Transverse colon (tissue), 4 donors: ENCODE measurements around the gene FEV. TPM values are rescaled to one million over a fixed set of nuclear protein-coding genes. Genes with fewer than 3 reads are reported as not detected.

Experiments used
- DNase-seq: peaks from one replicate; pipeline ENCODE4 v3.0.0-alpha.2; 2019
- H3K27ac ChIP-seq, 4 donors: fragments of 200-600 bp; sonication (generic); 2 replicates each; pipeline ENCODE4 v1.5.1; 2016 to 2018; ENCODE audit warnings: inconsistent platforms in 4 of 4
- H3K27me3 ChIP-seq: fragments of 200-600 bp; sonication (generic); 2 replicates; pipeline ENCODE4 v1.5.1; 2017; ENCODE audit warnings: inconsistent platforms
- H3K36me3 ChIP-seq, 4 donors: fragments of 200-600 bp; sonication (generic); 2 replicates each; pipeline ENCODE4 v1.5.1; 2017 to 2019; ENCODE audit warnings: inconsistent platforms in 4 of 4
- H3K4me1 ChIP-seq, 4 donors: fragments of 200-600 bp; sonication (generic); 2 replicates each; pipeline ENCODE4 v1.5.1; 2017 to 2020; ENCODE audit warnings: inconsistent platforms in 4 of 4
- H3K4me3 ChIP-seq, 4 donors: fragments of 200-600 bp; sonication (generic); 1 replicate in 1 of 4; 2 replicates in 3 of 4; pipeline versions ENCODE4 v1.5.1 to v1.6.1; 2017 to 2019; ENCODE audit warnings: inconsistent platforms in 4 of 4
- H3K9me3 ChIP-seq, 2 donors: fragments of 200-600 bp; sonication (generic); 2 replicates each; pipeline ENCODE4 v1.5.1; 2017 to 2019; ENCODE audit warnings: inconsistent platforms in 2 of 2
- EP300 ChIP-seq: sonication (generic); formaldehyde crosslinking; IDR thresholded peaks from one replicate; pipeline ENCODE4 v1.6.1; 2017; ENCODE audit warnings: antibody characterized with exemption, low read depth
- POLR2A ChIP-seq: fragments of 450-650 bp; IDR thresholded peaks from one replicate; pipeline ENCODE4 v1.6.1; 2016; ENCODE audit warnings: antibody characterized with exemption, mild to moderate bottlenecking, moderate library complexity
- POLR2AphosphoS5 ChIP-seq, 3 donors: sonication (generic); formaldehyde crosslinking; IDR thresholded peaks; one replicate each; pipeline ENCODE4 v1.6.1; 2016; ENCODE audit warnings: antibody characterized with exemption in 3 of 3
- WGBS, 2 donors: methylation state at CpG; one replicate each; pipeline ENCODE4 v1.1.5; 2018; ENCODE audit warnings: low coverage in 1 of 2; 5-methylcytosine and 5-hydroxymethylcytosine counted together
- in situ Hi-C, 4 donors: fragments of 200-750 bp; cut with MboI; loops; one replicate each; pipeline versions ENCODE4 v1.15.0 to v1.15.1; 2017; ENCODE audit warnings: low sequenced_read_pairs in 3 of 4, low pct_ligation_motif_present in 1 of 4, low pct_unique_long_range_greater_than_20kb in 1 of 4
- intact Hi-C: fragments of 100-400 bp; cut with DNase I; formaldehyde crosslinking; loops from one replicate; pipeline ENCODE4 v1.15.1; 2023; ENCODE audit warnings: low total_unique reads
- total RNA-seq, 4 donors: library from RNA; depleted of rRNA; stranded (reverse); fragments of >200 nt; gene quantifications; one replicate each; pipeline ENCODE4 v1.1.0, GENCODE V29; 2016
- TF ChIP-seq, protein P1 (sequence below), 5 experiments: fragments of 200-600 bp in 3 of 5; fragments of 450-650 bp in 2 of 5; sonication (generic) in 3 of 5; IDR thresholded peaks; 1 replicate in 2 of 5; 2 replicates in 3 of 5; pipeline ENCODE4 v1.5.1; 2016 to 2017; ENCODE audit warnings: antibody characterized with exemption in 5 of 5, inconsistent platforms in 3 of 5, mild to moderate bottlenecking in 2 of 5, moderate library complexity in 1 of 5

The FEV gene
- total RNA-seq, 4 donors from 2014 or later: 1.9 to 8.2 TPM; not detected in 2

DNA sequence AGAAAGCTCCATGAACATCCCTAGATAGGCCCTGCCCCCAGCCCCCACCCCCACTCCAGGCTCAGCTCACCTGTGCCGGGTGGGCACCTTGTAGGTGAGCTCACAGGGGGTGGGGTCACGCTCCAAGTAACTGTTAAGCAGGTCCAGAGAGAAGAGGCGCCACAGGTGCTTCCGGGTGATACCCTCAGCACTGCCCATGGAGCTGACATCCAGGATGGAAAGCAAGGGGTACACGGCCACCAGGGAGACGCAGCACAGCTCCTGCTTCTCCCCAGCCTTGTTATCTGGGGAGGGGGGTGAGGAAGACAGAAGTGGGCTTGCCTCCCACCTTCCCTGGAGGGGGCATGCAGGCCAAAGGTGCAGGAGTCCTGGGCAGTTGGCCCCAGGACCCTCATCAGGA lies 34.5 kb upstream of the FEV start:
- no peaks in the 10 kb centered on the region for H3K36me3 ChIP-seq
- H3K4me1 ChIP-seq: no peaks in the 10 kb centered on the region
- intact Hi-C loops (no loop called here), in situ Hi-C loops (no loop called here)
- no peaks in the 10 kb centered on the region for H3K27me3 ChIP-seq
- no peak for TF ChIP-seq EP300
- TF ChIP-seq POLR2AphosphoS5 (IDR thresholded peaks at IDR 0.05): no peak
- TF ChIP-seq, protein P1, sequence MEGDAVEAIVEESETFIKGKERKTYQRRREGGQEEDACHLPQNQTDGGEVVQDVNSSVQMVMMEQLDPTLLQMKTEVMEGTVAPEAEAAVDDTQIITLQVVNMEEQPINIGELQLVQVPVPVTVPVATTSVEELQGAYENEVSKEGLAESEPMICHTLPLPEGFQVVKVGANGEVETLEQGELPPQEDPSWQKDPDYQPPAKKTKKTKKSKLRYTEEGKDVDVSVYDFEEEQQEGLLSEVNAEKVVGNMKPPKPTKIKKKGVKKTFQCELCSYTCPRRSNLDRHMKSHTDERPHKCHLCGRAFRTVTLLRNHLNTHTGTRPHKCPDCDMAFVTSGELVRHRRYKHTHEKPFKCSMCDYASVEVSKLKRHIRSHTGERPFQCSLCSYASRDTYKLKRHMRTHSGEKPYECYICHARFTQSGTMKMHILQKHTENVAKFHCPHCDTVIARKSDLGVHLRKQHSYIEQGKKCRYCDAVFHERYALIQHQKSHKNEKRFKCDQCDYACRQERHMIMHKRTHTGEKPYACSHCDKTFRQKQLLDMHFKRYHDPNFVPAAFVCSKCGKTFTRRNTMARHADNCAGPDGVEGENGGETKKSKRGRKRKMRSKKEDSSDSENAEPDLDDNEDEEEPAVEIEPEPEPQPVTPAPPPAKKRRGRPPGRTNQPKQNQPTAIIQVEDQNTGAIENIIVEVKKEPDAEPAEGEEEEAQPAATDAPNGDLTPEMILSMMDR (IDR thresholded peaks at IDR 0.05): no peak
- no peak for TF ChIP-seq POLR2A
- no peaks in the 10 kb centered on the region for H3K9me3 ChIP-seq
- 83% methylated on average over 6 of the region's 6 CpGs; no CpG with 5 or more reads in 1 of the 2 donors for WGBS, 2 donors
- no peak overlapping the region for H3K27ac ChIP-seq
- no peak for DNase-seq
- H3K4me3 ChIP-seq: no peak overlapping the region

DNA sequence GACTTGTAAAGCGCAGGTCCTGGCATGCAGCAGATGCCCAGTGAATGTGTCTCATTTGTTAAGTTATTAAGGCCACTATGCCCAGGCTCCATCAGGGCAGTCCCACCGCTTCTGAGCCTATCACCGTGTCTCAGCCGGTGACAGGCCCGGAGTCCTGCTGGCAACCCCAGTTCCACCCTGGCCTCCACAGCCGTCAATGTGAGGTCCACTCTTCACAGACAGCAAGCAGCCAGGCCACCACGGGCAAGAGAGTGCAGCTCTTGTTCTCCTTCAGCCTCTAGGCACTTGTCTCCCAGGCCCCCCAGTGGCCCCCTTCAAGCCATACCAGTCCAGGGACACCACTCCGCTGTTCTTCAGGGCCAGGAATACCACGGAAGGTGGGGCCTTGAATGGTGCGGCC lies 33.7 kb upstream of the FEV start:
- TF ChIP-seq EP300 (no peak), POLR2A (no peak), POLR2AphosphoS5 (IDR thresholded peaks at IDR 0.05) (no peak)
- TF ChIP-seq, protein P1 (IDR thresholded peaks at IDR 0.05): no peak
- 90 to 91% methylated on average over 2 to 10 of the region's 10 CpGs for WGBS, 2 donors
- no peaks in the 10 kb centered on the region for H3K27me3 ChIP-seq
- DNase-seq: no peak
- H3K4me3 ChIP-seq: no peak overlapping the region
- no peaks in the 10 kb centered on the region for H3K36me3 ChIP-seq
- H3K27ac ChIP-seq: no peak overlapping the region
- intact Hi-C loops: no loop called here
- in situ Hi-C loops: no loop called here
- no peaks in the 10 kb centered on the region for H3K4me1 ChIP-seq
- no peaks in the 10 kb centered on the region for H3K9me3 ChIP-seq

DNA sequence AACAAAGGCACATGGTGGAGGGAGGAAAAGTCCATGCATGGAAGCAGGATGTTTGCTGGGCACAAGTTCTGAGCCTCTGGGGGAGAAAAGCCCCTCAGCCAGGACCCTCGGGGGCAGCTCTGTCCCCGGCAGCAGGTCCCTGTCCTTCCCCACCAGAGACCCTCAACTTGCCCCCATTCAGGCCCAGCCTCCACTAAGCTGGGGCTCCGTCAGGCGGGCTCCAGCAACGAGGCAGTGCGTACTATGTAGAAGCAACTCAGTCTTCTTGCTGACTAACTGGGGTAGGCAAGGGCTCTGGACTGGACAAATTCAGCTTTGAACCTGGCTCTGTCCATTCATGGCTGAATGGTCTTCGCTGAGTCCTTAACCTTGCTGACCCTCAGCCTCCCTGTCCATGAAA lies 33.3 kb upstream of the FEV start:
- in situ Hi-C loops: no loop called here
- DNase-seq: no peak
- 72 to 74% methylated on average over 4 to 7 of the region's 7 CpGs for WGBS, 2 donors

DNA sequence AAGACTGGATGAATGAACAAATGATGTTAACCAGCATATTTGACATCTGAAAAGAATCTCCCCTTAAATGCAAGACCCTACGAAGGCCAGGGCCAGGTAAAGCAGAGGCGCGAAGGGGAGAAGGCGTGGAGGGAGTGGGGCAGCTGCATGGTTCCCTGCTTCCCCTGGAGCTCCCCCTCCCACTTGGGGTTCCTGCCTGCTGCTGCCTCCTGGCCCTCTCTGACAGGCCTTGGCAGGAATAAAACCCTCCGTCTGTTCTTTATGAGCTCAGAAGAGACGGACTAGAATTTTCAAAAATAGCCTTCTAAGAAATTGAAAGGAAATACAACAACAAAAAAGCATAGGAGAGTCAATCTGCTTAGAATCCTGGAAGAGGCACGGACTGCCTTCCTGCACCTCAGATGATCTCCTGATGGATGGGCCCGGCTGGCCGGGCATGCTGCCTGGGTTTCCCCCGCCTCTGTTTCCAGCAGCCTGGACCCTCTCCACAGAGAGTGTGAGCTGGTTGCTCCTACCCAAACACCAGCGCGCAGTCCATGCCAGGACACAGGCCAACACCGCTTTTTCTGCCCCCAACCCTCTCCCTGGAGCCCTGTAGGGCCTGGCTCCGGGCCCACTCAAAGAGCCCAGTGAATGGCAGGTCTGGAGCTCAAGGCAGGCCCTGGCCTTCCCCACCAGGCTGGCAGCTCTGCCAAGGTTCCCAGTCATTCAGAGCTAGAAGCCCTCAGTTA lies 32.4 kb upstream of the FEV start:
- DNase-seq: no peak
- intact Hi-C loops (no loop called here), in situ Hi-C loops (no loop called here)
- 64 to 75% methylated on average over 6 to 14 of the region's 14 CpGs for WGBS, 2 donors
- Histone ChIP-seq H3K27ac (no peak overlapping the region), H3K27me3 (peaks cover 4% of the 10 kb centered on the region), H3K4me1 (no peaks in the 10 kb centered on the region), H3K36me3 (no peaks in the 10 kb centered on the region), H3K9me3 (no peaks in the 10 kb centered on the region), H3K4me3 (no peak overlapping the region)
- TF ChIP-seq, protein P1 (IDR thresholded peaks at IDR 0.05): no peak
- TF ChIP-seq POLR2A (no peak), POLR2AphosphoS5 (IDR thresholded peaks at IDR 0.05) (no peak), EP300 (no peak)

More for the DNA sequence above, 33.3 kb upstream of the FEV start:
- no peak overlapping the region for H3K4me3 ChIP-seq
- H3K27ac ChIP-seq: no peak overlapping the region
- TF ChIP-seq POLR2AphosphoS5 (IDR thresholded peaks at IDR 0.05) (no peak), POLR2A (no peak), EP300 (no peak)
- TF ChIP-seq, protein P1 (IDR thresholded peaks at IDR 0.05): no peak
- peaks cover 1% of the 10 kb centered on the region for H3K27me3 ChIP-seq
- no peaks in the 10 kb centered on the region for H3K9me3 ChIP-seq
- no peaks in the 10 kb centered on the region for H3K4me1 ChIP-seq
- no peaks in the 10 kb centered on the region for H3K36me3 ChIP-seq
- intact Hi-C loops: no loop called here
